ENCODE results near the gene PKP3.
"Not testable (repeated sequence)": the region's sequence is repeated elsewhere in the genome, so short reads cannot be mapped to it uniquely, and the experiment has no call there.

Gene PKP3

GRCh38 chr11:377883-378500 lies 16.0 kb upstream of the PKP3 start:
- DNase-seq, result no peak

DNA sequence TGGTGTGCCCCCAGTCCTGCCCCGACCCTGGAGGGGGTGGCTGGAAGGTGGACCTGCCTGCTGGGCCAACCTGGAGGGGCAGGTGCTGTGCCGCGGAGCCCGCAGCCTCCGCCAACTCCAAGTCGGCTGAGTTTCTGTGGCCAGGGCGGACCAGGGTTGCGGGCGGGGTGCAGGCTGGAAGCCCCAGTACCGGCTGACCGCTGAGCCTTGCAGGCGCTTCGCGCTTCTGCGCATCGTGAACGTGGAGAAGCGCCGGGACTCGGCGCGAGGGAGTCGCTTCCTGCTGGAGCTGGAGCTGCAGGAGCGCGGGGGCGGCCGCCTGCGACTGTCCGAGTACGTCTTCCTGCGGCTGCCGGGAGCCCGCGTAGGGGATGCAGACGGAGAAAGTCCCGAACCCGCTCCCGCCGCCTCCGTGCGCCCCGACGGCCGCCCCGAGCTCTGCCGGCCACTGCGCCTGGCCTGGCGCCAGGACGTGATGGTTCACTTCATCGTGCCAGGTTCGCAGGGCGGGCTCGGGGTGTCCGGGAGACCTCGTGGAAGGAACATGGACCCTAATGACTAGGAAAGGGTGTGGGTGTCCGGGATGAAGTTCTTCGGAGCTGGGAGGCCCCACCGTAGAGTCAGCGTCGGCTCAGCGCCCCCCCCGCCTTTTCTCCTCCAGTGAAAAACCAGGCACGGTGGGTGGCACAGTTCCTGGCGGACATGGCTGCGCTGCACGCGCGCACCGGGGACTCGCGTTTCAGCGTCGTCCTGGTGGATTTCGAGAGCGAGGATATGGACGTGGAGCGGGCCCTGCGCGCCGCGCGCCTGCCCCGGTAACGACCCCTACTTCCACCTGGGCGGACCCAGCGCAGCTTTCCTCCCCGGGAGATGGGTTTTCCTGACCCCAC lies 14.6 kb upstream of the PKP3 start:
- no peak for DNase-seq

- no peak for DNase-seq
Observed at GRCh38 chr11:380095-380480, 13.9 kb upstream of the PKP3 start.

DNA sequence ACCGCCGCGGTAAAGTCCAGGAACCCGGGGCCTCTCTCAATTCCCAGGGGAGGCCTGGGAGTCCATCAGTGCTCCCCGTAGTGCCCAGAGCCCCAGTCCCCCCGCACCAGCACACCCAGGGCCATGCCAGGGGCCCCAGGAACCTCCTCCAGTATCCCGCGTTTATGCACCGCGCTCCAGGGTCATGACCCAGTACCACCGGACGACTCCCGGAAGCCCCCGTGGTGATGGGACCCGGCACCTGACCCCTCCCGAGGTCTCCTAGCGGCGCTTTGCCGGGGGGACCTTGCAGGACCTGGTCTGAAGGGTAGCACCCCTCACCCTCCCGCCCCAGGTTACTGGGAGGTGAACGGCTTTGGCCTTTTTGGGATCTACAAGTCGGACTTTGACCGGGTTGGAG lies 13.5 kb upstream of the PKP3 start:
- no peak for DNase-seq

- no peak for DNase-seq
Observed at GRCh38 chr11:380996-381395, 13.0 kb upstream of the PKP3 start.

DNA sequence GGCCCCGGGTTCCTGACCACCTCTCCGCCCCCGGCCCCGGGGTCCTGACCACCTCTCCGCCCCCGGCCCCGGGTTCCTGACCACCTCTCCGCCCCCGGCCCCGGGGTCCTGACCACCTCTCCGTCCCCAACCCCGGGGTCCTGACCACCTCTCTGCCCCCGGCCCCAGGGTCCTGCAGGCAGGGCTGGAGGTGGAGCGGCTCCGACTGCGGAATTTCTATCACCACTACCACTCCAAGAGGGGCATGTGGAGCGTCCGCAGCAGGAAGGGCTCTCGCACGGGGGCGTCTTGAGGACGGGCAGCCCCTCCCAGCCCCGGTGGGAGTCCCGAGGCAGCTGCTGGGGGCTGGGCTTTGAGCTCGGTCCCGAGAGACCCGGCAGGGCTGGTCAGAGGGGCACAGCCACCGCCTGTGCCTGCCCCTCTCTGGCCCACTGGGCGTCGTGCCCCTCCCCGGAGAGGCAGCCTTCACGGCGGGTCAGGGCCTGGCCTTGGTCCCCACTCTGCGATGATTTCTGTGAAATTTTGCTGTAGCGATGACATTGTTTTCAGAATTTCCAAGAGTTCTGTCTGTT lies 12.4 kb upstream of the PKP3 start:
- no peak for DNase-seq

DNA sequence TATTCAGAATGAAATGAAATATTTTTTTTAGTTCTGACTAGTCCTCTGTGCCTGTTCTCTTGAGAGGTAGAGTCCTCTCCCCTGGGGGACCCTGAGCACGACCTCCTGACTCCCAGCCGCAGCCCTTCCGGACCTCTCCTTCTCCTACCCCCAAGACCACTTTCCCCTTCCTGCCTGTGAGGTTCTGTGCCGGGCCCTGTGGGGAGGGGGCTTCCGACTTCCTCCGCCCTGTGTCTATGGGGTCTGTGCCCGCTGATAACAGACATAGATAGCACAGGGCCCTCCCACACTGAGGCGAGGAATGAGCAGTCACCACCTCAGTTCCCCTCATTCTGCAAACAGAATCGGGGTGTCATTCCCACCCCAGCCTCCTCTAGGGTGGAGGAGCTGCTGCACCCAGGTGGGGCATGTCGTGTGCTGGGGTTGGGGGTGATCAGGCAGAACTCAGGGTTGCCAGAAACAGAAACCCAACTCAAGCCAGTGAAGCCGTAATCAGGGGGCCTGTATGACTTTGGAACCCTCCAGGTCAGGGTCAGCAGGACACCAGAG lies 11.9 kb upstream of the PKP3 start:
- DNase-seq, result no peak

- DNase-seq, result no peak
Observed at GRCh38 chr11:383431-383830, 10.6 kb upstream of the PKP3 start.

- DNase-seq, result no peak
Observed at GRCh38 chr11:384511-384910, 9.5 kb upstream of the PKP3 start.

DNA sequence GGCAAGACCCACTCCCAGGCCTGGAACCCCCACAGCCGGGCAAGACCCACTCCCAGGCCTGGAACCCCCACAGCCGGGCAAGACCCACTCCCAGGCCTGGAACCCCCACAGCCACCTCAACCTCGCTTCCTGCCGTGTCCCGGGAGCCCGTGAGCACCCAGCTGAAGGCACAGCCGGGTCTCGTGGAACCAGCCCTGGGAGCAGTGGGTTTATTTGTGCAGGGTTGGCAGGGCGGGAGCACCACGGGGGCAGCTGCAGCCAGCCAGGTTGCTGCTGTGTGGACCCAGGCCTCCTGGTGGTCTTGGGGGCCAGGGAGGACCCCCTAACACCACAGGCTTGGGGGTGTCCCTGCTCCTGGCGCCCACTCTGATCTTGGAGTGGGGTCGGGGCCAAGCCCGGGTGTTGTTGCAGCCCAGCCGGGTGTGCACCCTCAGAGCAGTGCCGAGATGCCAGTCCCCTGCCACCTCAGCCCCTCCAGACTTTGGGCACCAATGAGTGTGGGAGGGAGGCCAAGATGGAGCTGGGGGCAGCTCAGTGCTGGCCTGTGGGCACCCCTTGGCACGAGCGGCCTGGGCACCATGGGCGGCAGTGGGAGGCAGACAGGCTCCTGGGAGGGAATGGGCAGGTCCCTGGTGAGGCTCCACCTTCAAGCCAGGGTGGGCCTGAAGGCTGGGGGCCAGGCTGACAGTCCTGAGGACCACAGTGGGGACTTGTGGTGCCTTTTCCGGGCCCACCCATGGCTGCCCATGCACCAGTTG lies 8.2 kb upstream of the PKP3 start:
- no peak for DNase-seq

- DNase-seq, result no peak
Observed at GRCh38 chr11:386483-386882, 7.5 kb upstream of the PKP3 start.

DNA sequence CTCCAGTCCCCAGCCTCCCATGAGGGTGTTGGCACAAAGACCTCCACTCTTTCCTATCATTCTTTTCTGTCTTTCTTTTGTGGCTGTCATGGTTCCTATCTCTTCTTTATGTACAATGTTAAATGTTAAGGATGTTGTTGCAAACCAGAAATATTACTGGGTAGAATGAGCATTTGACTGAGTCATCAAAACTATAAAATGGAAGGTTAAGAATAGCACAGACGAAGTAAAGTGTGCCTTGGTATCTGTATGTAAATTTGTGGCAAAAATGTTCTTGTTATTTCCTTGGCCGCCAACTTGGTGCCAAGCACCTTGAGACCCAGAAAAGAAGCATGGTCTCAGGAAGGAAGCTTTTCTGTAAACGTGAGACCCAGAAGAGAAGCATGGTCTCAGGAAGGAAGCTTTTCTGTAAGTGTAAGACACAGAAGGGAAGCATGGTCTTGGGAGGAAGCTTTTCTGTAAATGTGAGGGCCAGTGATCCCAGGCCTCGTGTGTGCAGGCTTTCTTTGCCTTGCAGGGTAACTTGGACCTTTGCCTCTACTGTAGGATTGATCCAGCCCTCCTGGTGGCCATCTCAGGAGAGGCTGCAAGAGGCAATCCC lies 6.7 kb upstream of the PKP3 start:
- no peak for DNase-seq

DNA sequence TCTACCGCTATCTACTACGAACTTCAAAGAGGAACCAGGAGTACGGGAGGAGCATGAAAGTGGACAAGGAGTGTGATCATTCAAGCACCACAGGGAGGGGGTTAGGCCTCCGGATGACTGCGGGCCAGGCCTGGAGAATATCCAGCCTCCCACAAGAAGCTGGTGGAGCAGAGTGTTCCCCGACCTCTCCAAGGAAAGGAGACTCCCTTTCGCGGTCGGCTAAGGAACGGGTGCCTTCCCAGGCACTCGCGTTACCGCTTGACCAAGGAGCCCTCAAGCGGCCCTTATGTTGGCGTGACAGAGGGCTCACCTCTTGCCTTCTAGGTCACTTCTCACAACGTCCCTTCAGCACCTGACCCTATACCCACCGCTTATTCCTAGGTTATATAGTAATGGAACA lies 4.6 kb upstream of the PKP3 start:
- DNase-seq, result not testable (repeated sequence)

GRCh38 chr11:390175-390574 lies 3.8 kb upstream of the PKP3 start:
- DNase-seq, result no peak

DNA sequence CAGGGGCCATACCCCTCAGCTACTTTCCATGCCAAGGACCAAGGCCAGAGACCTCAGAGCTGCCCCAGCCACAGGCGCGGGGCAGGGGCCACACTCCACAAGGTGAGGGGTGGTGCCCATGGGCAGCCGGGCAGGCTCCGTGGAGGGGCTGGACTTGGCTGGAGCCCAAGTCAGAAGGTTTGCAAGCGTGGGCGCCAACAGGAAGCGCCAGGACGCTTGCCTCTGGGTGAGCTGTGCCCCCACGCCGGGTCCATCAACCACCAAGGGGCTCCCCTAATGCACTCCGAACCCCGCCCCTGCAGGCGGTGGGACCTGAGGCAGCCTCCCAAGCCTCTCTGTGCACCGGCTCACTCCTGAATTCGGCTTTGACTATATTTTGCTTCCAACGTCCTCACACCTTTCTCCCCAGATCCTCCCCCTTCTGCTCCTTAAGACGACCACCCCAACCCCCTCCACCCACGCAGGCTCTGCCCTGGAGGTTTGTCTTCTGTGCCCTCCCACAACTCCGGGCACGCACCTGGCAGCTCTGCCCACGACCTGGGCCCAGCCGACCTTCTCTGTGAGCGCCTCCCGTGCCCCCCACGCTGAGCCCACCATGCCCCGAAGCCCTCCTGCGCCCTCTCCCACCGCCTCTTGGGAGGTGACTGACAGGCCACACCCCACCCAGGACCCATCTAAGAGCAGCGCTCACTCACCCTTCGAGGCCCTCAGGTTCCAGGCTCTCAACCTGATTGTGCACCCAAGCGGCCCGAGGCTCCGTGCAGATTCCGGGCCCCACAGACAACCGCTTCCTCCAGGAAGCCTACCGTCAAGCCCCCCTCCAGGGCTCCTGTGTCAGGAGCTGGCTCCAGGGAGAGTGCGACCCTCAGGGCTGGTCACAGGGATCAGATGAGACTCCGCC lies 2.6 kb upstream of the PKP3 start:
- no peak for DNase-seq

- DNase-seq, result no peak
Observed at GRCh38 chr11:392102-392777, 1.8 kb upstream of the PKP3 start.

DNA sequence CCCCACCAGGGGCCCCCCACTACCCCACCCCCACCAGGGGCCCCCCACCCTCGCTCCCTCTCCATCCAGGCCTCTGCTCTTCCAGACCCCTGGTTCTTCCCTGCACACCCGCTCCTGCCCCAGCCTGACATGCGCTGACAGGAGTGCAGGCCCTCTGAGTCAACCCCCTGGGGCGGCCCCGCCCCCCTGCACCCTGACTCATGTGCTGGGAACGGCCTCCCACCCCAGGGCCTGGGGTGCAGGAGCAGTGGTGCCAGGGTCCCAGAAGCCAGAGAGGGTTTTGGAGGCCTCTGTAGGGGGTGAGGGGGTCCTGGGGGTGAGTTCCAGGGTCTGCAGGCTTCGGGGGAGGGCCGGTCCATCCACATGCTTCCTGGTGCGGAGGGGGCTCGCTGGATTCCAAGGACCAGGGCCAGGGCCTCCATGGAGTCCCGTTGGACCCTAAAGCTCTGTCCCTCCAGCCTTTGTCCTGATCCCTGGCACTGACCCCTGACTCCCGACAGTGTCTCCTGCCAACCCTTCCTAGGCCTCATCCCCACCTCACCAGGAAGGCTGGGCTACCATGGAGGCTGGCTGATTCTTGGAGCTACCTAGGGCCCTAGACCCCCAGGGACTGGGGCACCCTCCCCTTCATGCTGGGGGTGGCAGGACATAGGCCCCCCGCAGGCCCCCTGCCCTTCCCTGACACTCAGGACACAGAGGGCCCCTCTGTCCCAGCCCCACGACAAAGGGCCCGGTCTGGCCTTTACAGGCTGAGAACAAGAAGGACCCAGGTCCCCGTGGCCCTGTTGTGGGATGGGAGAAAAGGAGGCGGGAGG lies 583 bp upstream of the PKP3 start:
- DNase-seq, result no peak

- no peak for DNase-seq
Observed at GRCh38 chr11:394858-395655, 1.0 kb downstream of the PKP3 start.

- no peak for DNase-seq
Observed at GRCh38 chr11:395866-396265, 1.9 kb downstream of the PKP3 start.

Measured in T-helper 1 cell (primary cell).